ENCODE data around the gene LRMDA.

Gene LRMDA

DNA sequence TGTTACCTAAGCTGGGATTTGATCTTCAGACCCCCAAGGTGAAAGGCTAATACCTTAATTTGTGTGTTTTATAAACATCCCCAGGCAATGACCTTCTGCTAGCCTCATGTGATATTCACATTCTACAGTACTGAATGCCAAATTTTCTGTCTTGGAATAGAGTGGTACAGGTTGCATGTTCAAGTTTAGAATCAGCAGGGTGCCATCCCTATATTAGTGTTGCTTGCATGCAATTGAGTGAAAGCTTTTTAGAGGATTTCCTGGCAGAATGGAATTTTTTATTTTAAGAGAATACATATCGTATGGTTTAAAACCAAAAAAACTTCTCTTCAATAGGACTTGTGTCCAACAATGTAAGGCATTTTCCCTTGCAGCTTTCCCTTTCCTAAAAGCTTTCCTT, 107.3 kb downstream of the LRMDA start:
- DNase-seq (ENCODE audit: low read depth, low spot score): no peak
- Histone ChIP-seq H3K4me3 (ENCODE audit: low read length) (no peak overlapping the region), H3K9me3 (ENCODE audit: control insufficient read depth, insufficient read depth, low read length) (no peaks in the 10 kb centered on the region), H3K27ac (ENCODE audit: low read length) (no peak overlapping the region), H3K36me3 (ENCODE audit: control insufficient read depth, insufficient read depth, low read length) (no peaks in the 10 kb centered on the region), H3K27me3 (ENCODE audit: control insufficient read depth, insufficient read depth, low read length) (no peaks in the 10 kb centered on the region), H3K4me1 (ENCODE audit: control insufficient read depth, insufficient read depth, low read length) (peaks cover 2% of the 10 kb centered on the region; the same call in 1 of the 2 replicates)
- WGBS (ENCODE audit: insufficient coverage, insufficient read length): no CpG with 5 or more reads among the region's 1 CpG

DNA sequence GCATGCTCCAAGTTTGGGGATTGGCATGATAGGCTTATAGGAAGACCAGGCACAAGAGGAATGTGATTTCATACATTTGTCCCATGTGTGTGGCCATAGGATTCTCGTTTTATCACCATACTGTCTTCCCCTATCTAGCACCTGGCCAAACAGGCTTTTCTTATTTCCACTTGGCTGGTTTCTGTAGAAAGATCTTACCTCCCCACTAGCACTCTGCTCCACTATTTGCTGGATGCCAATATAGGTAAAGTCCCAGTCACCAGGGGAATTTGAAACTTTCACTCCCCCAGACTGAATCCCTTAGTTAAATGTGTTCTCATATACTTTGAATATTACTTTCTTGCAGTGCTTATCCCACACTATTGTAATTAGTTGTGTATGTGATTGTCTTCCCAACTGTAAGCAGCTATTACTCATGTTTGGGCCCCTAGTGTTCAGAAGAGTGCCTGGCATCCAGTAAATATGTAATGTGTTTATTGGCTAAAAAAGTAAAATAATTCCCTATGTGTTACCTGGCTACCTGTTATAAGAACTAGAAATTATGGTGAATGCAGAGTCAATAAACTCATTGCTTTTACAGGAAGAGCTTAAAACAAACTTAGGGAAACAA, 109.0 kb downstream of the LRMDA start:
- no peak overlapping the region for H3K4me3 ChIP-seq (ENCODE audit: low read length)
- peaks cover 2% of the 10 kb centered on the region; the same call in 1 of the 2 replicates for H3K4me1 ChIP-seq (ENCODE audit: control insufficient read depth, insufficient read depth, low read length)
- no peak overlapping the region for H3K27ac ChIP-seq (ENCODE audit: low read length)
- no peaks in the 10 kb centered on the region for H3K27me3 ChIP-seq (ENCODE audit: control insufficient read depth, insufficient read depth, low read length)
- no CpG with 5 or more reads among the region's 1 CpG for WGBS (ENCODE audit: insufficient coverage, insufficient read length)
- H3K36me3 ChIP-seq (ENCODE audit: control insufficient read depth, insufficient read depth, low read length): no peaks in the 10 kb centered on the region
- H3K9me3 ChIP-seq (ENCODE audit: control insufficient read depth, insufficient read depth, low read length): no peaks in the 10 kb centered on the region
- DNase-seq (ENCODE audit: low read depth, low spot score): no peak

GRCh38 chr10:75540981-75541380, 109.6 kb downstream of the LRMDA start:
- H3K9me3 ChIP-seq (ENCODE audit: control insufficient read depth, insufficient read depth, low read length): no peaks in the 10 kb centered on the region
- H3K27me3 ChIP-seq (ENCODE audit: control insufficient read depth, insufficient read depth, low read length): no peaks in the 10 kb centered on the region
- no CpG with 5 or more reads among the region's 4 CpGs for WGBS (ENCODE audit: insufficient coverage, insufficient read length)
- DNase-seq (ENCODE audit: low read depth, low spot score): no peak
- H3K36me3 ChIP-seq (ENCODE audit: control insufficient read depth, insufficient read depth, low read length): no peaks in the 10 kb centered on the region
- H3K4me3 ChIP-seq (ENCODE audit: low read length): no peak overlapping the region
- H3K27ac ChIP-seq (ENCODE audit: low read length): no peak overlapping the region
- H3K4me1 ChIP-seq (ENCODE audit: control insufficient read depth, insufficient read depth, low read length): peaks cover 2% of the 10 kb centered on the region; the same call in 1 of the 2 replicates

DNA sequence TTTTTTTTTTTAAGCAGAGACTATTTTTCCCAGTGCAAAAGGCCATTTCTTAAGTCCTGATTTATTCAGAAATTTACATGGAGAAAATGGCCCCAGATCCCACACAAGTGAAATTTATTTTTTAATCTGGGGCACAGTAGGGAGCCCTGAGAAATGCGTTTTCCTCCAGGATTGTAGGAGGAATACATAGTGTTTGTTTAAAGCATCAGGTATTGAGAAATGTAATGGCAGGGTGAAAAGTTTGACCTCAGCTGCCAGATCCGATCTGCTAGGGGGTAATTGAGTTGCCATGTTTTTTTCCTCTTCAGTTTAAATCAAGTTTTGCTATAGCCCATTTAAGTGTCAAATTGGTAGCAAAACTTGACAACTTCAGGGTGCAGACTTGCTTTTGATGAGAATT, 110.0 kb downstream of the LRMDA start:
- H3K4me1 ChIP-seq (ENCODE audit: control insufficient read depth, insufficient read depth, low read length): peaks cover 2% of the 10 kb centered on the region; the same call in 1 of the 2 replicates
- no peaks in the 10 kb centered on the region for H3K9me3 ChIP-seq (ENCODE audit: control insufficient read depth, insufficient read depth, low read length)
- no peak overlapping the region for H3K4me3 ChIP-seq (ENCODE audit: low read length)
- H3K36me3 ChIP-seq (ENCODE audit: control insufficient read depth, insufficient read depth, low read length): no peaks in the 10 kb centered on the region
- DNase-seq (ENCODE audit: low read depth, low spot score): no peak
- WGBS (ENCODE audit: insufficient coverage, insufficient read length): no CpG with 5 or more reads among the region's 2 CpGs
- H3K27me3 ChIP-seq (ENCODE audit: control insufficient read depth, insufficient read depth, low read length): no peaks in the 10 kb centered on the region
- H3K27ac ChIP-seq (ENCODE audit: low read length): no peak overlapping the region

DNA sequence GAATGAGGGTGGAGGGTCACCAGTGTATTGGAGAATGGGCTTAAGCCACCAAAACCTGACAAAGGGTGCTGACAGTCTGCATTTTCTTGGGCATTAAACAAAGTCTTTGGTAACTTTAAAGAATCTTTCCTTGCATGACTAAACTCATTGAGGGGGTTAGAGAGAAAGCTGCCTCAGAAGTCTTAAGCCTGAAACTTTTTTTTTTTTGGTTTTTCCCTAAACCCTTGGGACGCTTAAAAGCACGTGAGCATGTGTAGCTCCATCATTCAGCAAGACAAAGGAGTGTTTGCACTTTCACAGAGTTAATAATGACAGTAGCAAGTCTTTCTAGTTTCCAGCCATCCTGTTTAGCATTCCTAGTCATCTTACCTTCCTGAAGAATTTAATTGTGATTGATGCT, 110.7 kb downstream of the LRMDA start:
- DNase-seq (ENCODE audit: low read depth, low spot score): no peak
- Histone ChIP-seq H3K27ac (ENCODE audit: low read length) (no peak overlapping the region), H3K27me3 (ENCODE audit: control insufficient read depth, insufficient read depth, low read length) (no peaks in the 10 kb centered on the region), H3K36me3 (ENCODE audit: control insufficient read depth, insufficient read depth, low read length) (no peaks in the 10 kb centered on the region), H3K4me3 (ENCODE audit: low read length) (no peak overlapping the region), H3K4me1 (ENCODE audit: control insufficient read depth, insufficient read depth, low read length) (peaks cover 2% of the 10 kb centered on the region; the same call in 1 of the 2 replicates), H3K9me3 (ENCODE audit: control insufficient read depth, insufficient read depth, low read length) (no peaks in the 10 kb centered on the region)
- WGBS (ENCODE audit: insufficient coverage, insufficient read length): no CpG with 5 or more reads among the region's 2 CpGs

DNA sequence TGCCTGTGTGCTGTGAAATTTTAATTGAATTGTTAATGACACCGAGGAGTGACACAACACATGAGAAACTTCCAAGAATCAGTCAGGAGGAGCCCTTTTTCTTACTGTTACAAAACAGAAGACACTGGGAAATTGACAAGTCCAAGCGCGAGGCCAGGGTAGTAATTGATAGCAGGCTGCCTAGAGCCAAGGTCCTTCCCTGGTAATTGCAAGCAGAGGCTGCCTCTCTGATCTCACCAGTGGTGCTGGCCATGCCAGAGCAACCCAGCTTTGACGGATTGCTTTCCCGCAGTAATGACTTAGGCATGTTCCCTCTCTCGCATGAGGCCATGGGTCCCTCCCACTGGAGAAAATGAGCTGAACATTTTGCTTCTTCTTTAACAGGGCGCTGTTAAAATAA, 111.5 kb downstream of the LRMDA start:
- no peaks in the 10 kb centered on the region for H3K9me3 ChIP-seq (ENCODE audit: control insufficient read depth, insufficient read depth, low read length)
- WGBS (ENCODE audit: insufficient coverage, insufficient read length): no CpG with 5 or more reads among the region's 7 CpGs
- H3K27me3 ChIP-seq (ENCODE audit: control insufficient read depth, insufficient read depth, low read length): no peaks in the 10 kb centered on the region

DNA sequence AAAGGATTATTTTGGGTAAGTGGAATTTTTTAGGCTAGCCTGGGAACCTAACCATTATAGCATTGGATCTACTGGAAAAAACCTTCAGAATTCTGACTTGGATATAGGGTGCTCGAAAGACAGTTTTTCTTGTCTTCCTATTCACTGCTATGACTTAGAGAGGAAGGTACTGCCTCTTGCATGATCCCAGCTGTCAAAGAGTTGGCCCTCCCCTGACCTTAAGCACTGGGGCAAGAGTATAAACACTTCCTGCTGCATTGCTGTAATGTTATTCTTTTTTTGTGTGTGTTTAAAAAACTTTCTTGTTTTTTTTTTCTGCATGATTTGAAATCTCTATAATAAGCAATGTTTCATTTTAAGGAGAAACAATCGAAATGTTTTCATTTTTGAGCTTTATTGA, 113.0 kb downstream of the LRMDA start:
- peaks cover 1% of the 10 kb centered on the region; the same call in 1 of the 2 replicates for H3K4me1 ChIP-seq (ENCODE audit: control insufficient read depth, insufficient read depth, low read length)
- WGBS (ENCODE audit: insufficient coverage, insufficient read length): no CpG with 5 or more reads among the region's 2 CpGs
- no peaks in the 10 kb centered on the region for H3K27me3 ChIP-seq (ENCODE audit: control insufficient read depth, insufficient read depth, low read length)
- no peaks in the 10 kb centered on the region for H3K36me3 ChIP-seq (ENCODE audit: control insufficient read depth, insufficient read depth, low read length)
- no peak for DNase-seq (ENCODE audit: low read depth, low spot score)
- no peaks in the 10 kb centered on the region for H3K9me3 ChIP-seq (ENCODE audit: control insufficient read depth, insufficient read depth, low read length)
- H3K27ac ChIP-seq (ENCODE audit: low read length): no peak overlapping the region
- no peak overlapping the region for H3K4me3 ChIP-seq (ENCODE audit: low read length)

More for the DNA sequence above, 111.5 kb downstream of the LRMDA start:
- peaks cover 3% of the 10 kb centered on the region; the same call in 1 of the 2 replicates for H3K4me1 ChIP-seq (ENCODE audit: control insufficient read depth, insufficient read depth, low read length)
- no peak overlapping the region for H3K4me3 ChIP-seq (ENCODE audit: low read length)
- no peak for DNase-seq (ENCODE audit: low read depth, low spot score)
- H3K27ac ChIP-seq (ENCODE audit: low read length): no peak overlapping the region
- H3K36me3 ChIP-seq (ENCODE audit: control insufficient read depth, insufficient read depth, low read length): no peaks in the 10 kb centered on the region

- no peak overlapping the region for H3K4me3 ChIP-seq (ENCODE audit: low read length)
- H3K27ac ChIP-seq (ENCODE audit: low read length): no peak overlapping the region
- peaks cover 1% of the 10 kb centered on the region; the same call in 1 of the 2 replicates for H3K4me1 ChIP-seq (ENCODE audit: control insufficient read depth, insufficient read depth, low read length)
- H3K27me3 ChIP-seq (ENCODE audit: control insufficient read depth, insufficient read depth, low read length): no peaks in the 10 kb centered on the region
- H3K9me3 ChIP-seq (ENCODE audit: control insufficient read depth, insufficient read depth, low read length): no peaks in the 10 kb centered on the region
- WGBS (ENCODE audit: insufficient coverage, insufficient read length): no CpG with 5 or more reads among the region's 5 CpGs
- DNase-seq (ENCODE audit: low read depth, low spot score): no peak
- no peaks in the 10 kb centered on the region for H3K36me3 ChIP-seq (ENCODE audit: control insufficient read depth, insufficient read depth, low read length)
Measured at GRCh38 chr10:75544993-75545706, 113.7 kb downstream of the LRMDA start.

- Histone ChIP-seq H3K9me3 (ENCODE audit: control insufficient read depth, insufficient read depth, low read length) (no peaks in the 10 kb centered on the region), H3K27ac (ENCODE audit: low read length) (no peak overlapping the region), H3K4me3 (ENCODE audit: low read length) (no peak overlapping the region), H3K4me1 (ENCODE audit: control insufficient read depth, insufficient read depth, low read length) (peaks cover 1% of the 10 kb centered on the region; the same call in 1 of the 2 replicates), H3K36me3 (ENCODE audit: control insufficient read depth, insufficient read depth, low read length) (no peaks in the 10 kb centered on the region), H3K27me3 (ENCODE audit: control insufficient read depth, insufficient read depth, low read length) (no peaks in the 10 kb centered on the region)
- no peak for DNase-seq (ENCODE audit: low read depth, low spot score)
Measured at GRCh38 chr10:75546004-75546403, 114.6 kb downstream of the LRMDA start.

- H3K27ac ChIP-seq (ENCODE audit: low read length): no peak overlapping the region
- H3K27me3 ChIP-seq (ENCODE audit: control insufficient read depth, insufficient read depth, low read length): no peaks in the 10 kb centered on the region
- no peaks in the 10 kb centered on the region for H3K36me3 ChIP-seq (ENCODE audit: control insufficient read depth, insufficient read depth, low read length)
- H3K9me3 ChIP-seq (ENCODE audit: control insufficient read depth, insufficient read depth, low read length): no peaks in the 10 kb centered on the region
- WGBS (ENCODE audit: insufficient coverage, insufficient read length): 100% methylated on average over 1 of the region's 7 CpGs
- H3K4me3 ChIP-seq (ENCODE audit: low read length): no peak overlapping the region
- peaks cover 1% of the 10 kb centered on the region; the same call in 1 of the 2 replicates for H3K4me1 ChIP-seq (ENCODE audit: control insufficient read depth, insufficient read depth, low read length)
- no peak for DNase-seq (ENCODE audit: low read depth, low spot score)
Measured at GRCh38 chr10:75547391-75548298, 116.2 kb downstream of the LRMDA start.

Measured in iPS DF 6.9 (cell line).